Dendritic cell treated with granulocyte-macrophage colony-stimulating factor and Interleukin-4, amounts not matched to agents 40 ng/mL and 50 ng/mL, for 4 days (primary cell): ENCODE measurements around the gene NOP14.

Experiments
- H3K27ac Mint-ChIP-seq: one replicate; pipeline ENCODE4 v1.8.0; 2022; ENCODE audit warnings: mild to moderate bottlenecking, mixed read lengths
- H3K27me3 Mint-ChIP-seq: one replicate; pipeline ENCODE4 v1.8.0; 2022; ENCODE audit warnings: mild to moderate bottlenecking, mixed read lengths
- H3K36me3 Mint-ChIP-seq: one replicate; pipeline ENCODE4 v1.8.0; 2022; ENCODE audit warnings: low read depth, mixed read lengths
- H3K4me1 Mint-ChIP-seq: one replicate; pipeline ENCODE4 v1.8.0; 2022; ENCODE audit warnings: low read depth, mixed read lengths
- H3K4me3 Mint-ChIP-seq: one replicate; pipeline ENCODE4 v1.8.0; 2022; ENCODE audit warnings: mild to moderate bottlenecking, moderate library complexity, mixed read lengths
- H3K9me3 Mint-ChIP-seq: one replicate; pipeline ENCODE4 v1.8.0; 2022; ENCODE audit warnings: mixed read lengths
- intact Hi-C: fragments of 100-400 bp; cut with micrococcal nuclease; formaldehyde crosslinking; loops from one replicate; pipeline ENCODE4 v1.15.0; 2022

NOP14 gene

DNA sequence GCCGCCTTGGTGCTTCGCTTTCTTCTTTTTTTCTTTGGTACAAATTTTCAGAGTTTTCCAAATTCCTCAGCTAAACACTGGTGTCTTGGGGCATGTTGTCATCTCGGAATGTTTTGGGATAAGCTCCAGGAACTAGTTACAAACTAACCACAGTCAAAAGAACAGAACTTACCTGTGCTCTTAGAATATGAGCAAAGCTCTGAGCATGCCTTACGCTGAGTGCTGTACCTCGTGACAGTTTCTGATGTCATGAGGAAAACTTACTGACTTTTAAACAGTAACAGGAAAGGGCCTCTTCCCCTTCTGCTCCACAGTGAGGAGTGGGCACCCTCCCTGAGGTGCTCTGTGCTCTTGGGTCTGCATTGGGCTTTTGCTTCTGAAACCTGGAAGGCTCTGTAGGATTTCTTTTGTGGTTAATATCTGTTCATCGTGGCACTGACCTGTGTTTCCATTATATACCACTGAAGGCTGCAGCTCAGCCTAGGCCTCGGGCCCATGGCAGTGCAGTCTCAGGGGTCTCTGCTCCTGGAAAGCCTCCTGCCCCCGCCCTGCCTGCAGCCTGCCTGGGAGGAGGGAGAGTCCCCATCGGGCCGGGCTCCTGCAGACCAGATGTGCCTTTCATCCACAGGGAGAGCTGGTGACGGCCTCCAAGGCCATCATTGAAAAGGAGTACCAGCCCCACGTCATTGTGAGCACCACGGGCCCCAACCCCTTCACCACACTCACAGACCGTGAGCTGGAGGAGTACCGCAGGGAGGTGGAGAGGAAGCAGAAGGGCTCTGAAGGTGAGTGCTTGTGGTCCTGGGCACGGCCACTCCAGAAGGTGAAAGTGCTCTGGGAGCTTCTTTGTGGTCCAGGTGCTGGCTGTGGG lies 48.7 kb downstream of the NOP14 start:
- Mint-ChIP-seq H3K4me1 (peaks cover 9% of the 10 kb centered on the region), H3K4me3 (no peak overlapping the region), H3K36me3 (peaks cover 100% of the 10 kb centered on the region), H3K9me3 (no peaks in the 10 kb centered on the region), H3K27ac (no peak overlapping the region), H3K27me3 (no peaks in the 10 kb centered on the region)
- intact Hi-C loops, result no loop called here

DNA sequence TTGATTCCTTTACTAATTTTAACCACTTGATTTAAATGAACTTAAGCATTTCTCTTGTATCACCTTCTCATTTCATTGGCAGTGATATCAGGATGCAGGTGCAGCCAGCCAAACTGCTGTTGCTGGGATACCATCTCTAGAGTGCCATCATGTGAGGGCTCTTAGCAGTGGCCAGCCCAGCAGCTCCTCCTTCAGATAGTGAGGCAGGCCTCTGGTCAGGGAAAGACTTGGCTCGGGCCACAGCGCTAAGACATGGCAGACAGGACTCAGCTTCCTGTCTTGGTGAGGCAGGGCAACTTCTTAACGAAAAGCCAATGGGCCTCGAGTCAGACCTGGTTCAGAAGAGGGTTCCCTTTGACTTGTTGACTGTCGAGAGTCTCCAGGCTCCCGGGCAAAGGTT lies 50.0 kb downstream of the NOP14 start:
- Mint-ChIP-seq H3K36me3 (peaks cover 100% of the 10 kb centered on the region), H3K27ac (no peak overlapping the region)

DNA sequence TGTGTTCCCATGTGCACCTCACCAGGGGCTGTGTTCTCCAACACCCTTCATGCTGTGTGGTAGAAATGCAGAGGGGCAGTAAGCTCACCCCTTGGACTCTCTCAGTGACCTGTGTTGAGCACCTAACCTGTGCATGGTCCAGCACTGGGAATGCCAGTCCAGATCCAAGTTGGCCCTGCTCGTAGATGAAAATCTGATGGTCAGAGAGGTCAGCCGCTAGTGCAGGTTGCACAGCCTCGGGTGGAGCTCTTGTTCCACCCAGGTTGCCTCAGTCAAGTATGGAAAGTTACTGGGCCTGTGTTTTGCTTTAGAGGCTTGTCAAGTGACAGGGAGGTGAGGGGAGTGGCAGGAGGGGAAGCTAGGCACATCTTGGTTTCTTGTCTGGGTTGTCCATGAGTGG lies 51.3 kb downstream of the NOP14 start:
- peaks cover 100% of the 10 kb centered on the region for H3K36me3 Mint-ChIP-seq
- no peak overlapping the region for H3K27ac Mint-ChIP-seq
- H3K4me3 Mint-ChIP-seq, result no peak overlapping the region
- intact Hi-C loops, result no loop called here
- no peaks in the 10 kb centered on the region for H3K9me3 Mint-ChIP-seq
- no peaks in the 10 kb centered on the region for H3K27me3 Mint-ChIP-seq
- H3K4me1 Mint-ChIP-seq, result peaks cover 5% of the 10 kb centered on the region

More for the DNA sequence above, 50.0 kb downstream of the NOP14 start:
- H3K27me3 Mint-ChIP-seq, result no peaks in the 10 kb centered on the region
- peaks cover 7% of the 10 kb centered on the region for H3K4me1 Mint-ChIP-seq
- H3K9me3 Mint-ChIP-seq, result no peaks in the 10 kb centered on the region
- no peak overlapping the region for H3K4me3 Mint-ChIP-seq
- intact Hi-C loops, result no loop called here

DNA sequence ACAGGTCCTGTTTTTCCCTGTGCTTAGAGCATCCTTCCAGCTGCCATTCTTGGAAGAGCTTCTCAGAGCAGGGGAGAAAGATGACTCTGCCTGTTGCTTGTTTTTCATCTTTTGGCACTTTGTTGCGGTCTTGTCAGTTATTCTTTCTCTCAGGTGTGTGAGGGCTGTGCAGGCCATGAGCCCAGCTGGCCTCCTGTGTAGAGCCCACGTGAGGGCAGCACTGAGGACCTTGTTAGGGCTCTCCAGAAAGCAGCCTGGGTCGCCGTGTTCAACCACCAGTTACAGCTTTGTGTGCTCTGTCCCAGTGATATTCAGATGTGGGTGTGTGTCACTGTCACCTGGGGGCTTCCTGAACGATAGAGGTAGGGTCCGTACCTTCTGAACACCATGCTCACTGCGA lies 52.8 kb downstream of the NOP14 start:
- Mint-ChIP-seq H3K27ac (no peak overlapping the region), H3K4me3 (no peak overlapping the region), H3K27me3 (no peaks in the 10 kb centered on the region), H3K4me1 (peaks cover 5% of the 10 kb centered on the region), H3K9me3 (no peaks in the 10 kb centered on the region), H3K36me3 (peaks cover 100% of the 10 kb centered on the region)
- intact Hi-C loops, result no loop called here

DNA sequence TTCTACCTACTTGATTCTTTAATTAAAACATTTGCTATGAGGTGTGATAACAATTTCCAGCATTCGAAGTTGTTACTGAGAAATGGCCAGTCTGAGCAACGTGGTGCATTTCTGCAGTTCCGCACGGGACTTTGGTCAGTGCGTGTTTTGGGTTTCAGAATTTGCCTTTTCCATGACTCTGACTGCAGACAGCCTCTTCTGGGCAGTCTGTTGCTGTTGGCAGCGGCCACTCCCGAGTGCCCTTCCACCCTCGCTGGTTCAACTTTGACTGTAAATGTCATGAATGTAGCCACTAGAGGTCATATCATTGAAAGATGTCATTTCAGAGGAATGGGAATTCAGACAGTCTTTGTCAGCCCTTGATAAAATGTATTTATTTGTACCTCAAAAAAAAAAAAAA lies 53.6 kb downstream of the NOP14 start:
- H3K36me3 Mint-ChIP-seq, result peaks cover 100% of the 10 kb centered on the region
- no peaks in the 10 kb centered on the region for H3K9me3 Mint-ChIP-seq
- intact Hi-C loops, result no loop called here
- H3K4me1 Mint-ChIP-seq, result peaks cover 5% of the 10 kb centered on the region
- no peaks in the 10 kb centered on the region for H3K27me3 Mint-ChIP-seq
- H3K4me3 Mint-ChIP-seq, result no peak overlapping the region
- no peak overlapping the region for H3K27ac Mint-ChIP-seq

DNA sequence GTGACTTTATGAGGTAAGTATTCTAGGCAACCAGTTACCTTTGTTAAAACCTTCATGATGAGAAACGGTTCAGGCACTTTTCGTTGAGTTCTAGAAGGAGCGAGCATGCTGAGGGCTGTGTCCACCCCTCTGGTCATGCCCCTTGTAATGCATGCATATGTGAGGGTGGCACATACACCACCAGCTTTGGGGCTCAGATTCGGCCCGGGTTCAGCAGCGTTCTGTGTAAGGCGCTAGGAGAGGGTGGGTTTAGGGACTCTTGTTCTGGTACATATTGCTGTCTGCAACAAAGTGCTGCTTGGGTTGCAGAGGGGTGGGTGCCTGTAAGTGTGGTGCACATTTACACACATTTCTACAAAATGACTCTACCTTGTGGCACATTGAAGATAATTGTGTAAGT lies 54.5 kb downstream of the NOP14 start:
- Mint-ChIP-seq H3K27me3 (no peaks in the 10 kb centered on the region), H3K27ac (no peak overlapping the region), H3K4me1 (no peaks in the 10 kb centered on the region), H3K36me3 (peaks cover 100% of the 10 kb centered on the region), H3K4me3 (no peak overlapping the region), H3K9me3 (no peaks in the 10 kb centered on the region)
- intact Hi-C loops, result no loop called here

DNA sequence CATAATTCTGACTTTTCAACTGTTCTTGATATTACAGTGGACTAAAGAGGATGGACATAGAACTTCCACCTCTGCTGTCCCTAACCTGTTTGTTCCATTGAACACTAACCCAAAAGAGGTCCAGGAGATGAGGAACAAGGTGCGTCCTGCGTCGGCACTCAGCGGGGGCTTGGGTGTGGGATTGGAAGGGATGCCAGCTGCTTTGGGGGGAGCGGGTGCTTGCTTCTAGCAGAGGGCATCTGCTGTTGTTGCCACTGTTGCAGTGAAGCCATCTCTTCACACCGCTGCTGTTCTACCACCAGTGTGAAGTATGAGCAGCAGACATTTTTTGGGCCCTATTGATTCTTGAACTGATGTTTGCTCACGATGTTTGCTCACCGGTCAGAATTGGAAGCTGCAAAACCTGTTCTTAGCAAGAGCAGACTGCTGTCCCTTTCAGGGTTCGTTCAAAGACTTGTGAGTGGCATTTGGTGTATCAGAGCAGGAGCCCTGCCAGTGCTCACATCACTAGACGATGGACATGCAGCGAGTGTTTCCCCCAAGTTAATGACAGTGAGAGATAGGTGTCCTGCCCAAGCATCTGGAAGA lies 55.4 kb downstream of the NOP14 start:
- intact Hi-C loops, result no loop called here
- Mint-ChIP-seq H3K27me3 (no peaks in the 10 kb centered on the region), H3K36me3 (peaks cover 100% of the 10 kb centered on the region), H3K4me3 (no peak overlapping the region), H3K9me3 (no peaks in the 10 kb centered on the region), H3K4me1 (no peaks in the 10 kb centered on the region), H3K27ac (no peak overlapping the region)

DNA sequence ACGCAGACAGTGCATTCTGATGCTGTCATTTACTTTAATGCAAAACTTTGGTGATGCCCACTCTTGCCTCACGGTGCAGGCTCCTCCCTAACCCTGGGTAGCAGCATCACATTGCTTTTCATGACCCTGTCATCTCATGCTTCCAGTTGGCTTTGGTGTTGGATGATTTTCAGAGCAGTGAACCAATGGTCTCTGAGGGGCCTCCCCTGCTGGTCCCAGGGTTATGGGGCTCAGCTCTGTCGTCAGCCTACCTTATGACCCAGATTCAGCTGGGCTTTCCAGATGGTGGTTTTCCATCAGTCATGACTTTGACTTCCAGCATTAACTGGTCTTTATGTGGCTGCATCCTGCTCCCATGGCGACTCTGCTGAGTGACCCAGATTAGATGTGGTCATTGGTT lies 56.0 kb downstream of the NOP14 start:
- Mint-ChIP-seq H3K9me3 (no peaks in the 10 kb centered on the region), H3K27ac (no peak overlapping the region), H3K36me3 (peaks cover 100% of the 10 kb centered on the region), H3K4me1 (no peaks in the 10 kb centered on the region), H3K27me3 (no peaks in the 10 kb centered on the region), H3K4me3 (no peak overlapping the region)
- intact Hi-C loops, result no loop called here

DNA sequence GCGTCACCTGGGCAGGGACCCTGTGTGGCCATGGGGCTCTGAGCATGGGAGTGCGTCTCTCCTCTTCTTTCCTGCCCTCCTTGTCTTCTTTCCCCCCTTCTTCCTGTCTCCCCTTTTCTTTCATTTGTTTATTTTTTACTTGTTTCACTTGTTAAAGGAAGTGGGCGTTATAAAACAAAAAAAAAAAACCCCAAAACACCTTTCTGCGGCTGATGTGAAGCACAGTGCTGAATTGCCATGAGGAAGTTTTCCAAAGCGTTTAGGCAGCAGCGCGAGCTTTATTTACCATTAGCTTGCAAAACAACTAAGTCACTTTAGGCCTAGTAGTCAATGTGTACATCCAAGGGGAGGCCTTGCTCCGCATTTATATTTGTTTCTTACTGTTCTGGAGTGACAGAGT lies 57.0 kb downstream of the NOP14 start:
- intact Hi-C loops, result no loop called here
- Mint-ChIP-seq H3K36me3 (peaks cover 99% of the 10 kb centered on the region), H3K27ac (no peak overlapping the region), H3K4me1 (no peaks in the 10 kb centered on the region), H3K9me3 (no peaks in the 10 kb centered on the region), H3K4me3 (no peak overlapping the region), H3K27me3 (no peaks in the 10 kb centered on the region)

DNA sequence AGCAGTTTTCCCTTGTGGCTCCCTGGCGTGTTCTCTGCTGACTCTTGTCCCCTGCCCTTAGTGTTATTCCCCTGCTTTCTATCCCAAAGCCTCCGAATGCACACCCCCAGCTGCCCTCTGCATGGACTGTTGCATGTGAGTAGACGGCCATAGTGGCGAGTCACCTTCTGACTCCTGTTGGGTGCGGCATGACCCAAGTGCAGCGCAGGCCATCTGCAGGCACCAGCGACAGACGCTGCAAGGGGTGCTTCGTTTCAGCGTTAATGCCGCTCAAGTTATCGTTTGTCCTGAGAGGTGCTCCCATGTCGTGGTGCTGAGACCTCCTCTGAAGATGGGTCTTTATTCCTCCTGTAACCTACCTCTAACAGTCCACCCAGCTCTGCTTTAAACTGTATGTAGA lies 57.7 kb downstream of the NOP14 start:
- no peaks in the 10 kb centered on the region for H3K4me1 Mint-ChIP-seq
- H3K4me3 Mint-ChIP-seq, result no peak overlapping the region
- intact Hi-C loops, result no loop called here
- H3K27ac Mint-ChIP-seq, result no peak overlapping the region
- H3K36me3 Mint-ChIP-seq, result peaks cover 99% of the 10 kb centered on the region
- no peaks in the 10 kb centered on the region for H3K27me3 Mint-ChIP-seq
- no peaks in the 10 kb centered on the region for H3K9me3 Mint-ChIP-seq

DNA sequence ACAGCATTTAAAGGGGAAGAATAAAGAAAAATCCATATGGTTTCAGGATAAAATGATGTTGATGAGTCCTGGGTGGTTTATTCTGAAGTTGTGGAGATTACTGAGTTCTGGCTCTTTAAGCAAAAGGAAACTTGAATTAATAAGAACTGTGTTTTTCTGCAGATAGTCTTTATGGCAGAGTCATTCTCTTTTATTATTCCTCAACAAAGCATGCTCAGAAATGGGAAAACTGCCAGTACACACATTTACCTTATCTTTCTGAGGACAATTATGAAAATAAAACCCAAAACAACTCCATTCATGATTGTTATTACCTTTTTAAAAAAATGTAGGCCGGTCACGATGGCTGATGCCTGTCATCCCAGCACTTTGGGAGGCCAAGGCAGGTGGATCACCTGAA lies 61.1 kb downstream of the NOP14 start:
- H3K36me3 Mint-ChIP-seq, result peaks cover 97% of the 10 kb centered on the region

DNA sequence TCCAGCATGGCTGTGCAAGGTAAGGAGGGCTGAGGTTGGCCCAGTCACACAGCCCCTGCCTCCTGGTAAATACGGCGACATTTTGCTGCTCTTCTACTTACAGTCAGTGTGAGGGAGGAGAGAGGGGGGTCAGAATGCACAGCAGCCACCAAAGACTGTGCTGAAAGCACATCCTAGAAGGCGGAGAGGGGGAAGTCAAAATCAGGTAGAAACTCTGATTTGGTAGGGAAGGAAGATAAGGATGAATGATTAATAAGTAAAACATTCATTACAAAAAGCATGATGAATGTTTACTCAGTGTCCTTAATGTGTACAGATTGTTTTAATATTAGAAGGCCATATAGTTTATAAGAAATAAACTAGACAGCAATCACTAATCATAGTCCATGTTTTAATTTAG lies 62.0 kb downstream of the NOP14 start:
- Mint-ChIP-seq H3K4me3 (no peak overlapping the region), H3K9me3 (no peaks in the 10 kb centered on the region)

More for the DNA sequence above, 61.1 kb downstream of the NOP14 start:
- Mint-ChIP-seq H3K27me3 (no peaks in the 10 kb centered on the region), H3K27ac (no peak overlapping the region), H3K4me3 (no peak overlapping the region), H3K9me3 (no peaks in the 10 kb centered on the region), H3K4me1 (no peaks in the 10 kb centered on the region)
- intact Hi-C loops, result no loop called here

DNA sequence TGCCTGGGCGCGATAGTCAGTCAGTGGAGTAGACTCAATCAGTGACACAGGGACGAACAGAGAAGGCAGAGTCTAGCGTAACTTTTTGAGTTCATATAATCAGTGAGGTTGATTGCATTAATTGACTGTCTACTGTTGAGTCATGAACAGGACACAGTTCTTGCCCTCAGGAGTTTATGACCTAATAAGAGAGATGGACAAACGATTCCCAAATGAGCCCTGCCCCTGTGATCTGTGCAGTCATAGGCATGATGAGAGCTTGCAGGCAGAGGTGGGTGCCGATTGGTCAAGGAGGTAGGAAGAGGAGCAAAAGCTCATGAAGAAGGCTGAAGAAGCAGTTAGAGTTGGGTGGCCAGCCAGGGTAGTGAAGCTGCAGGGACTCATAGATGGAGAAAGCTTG lies 62.5 kb downstream of the NOP14 start:
- Mint-ChIP-seq H3K36me3 (peaks cover 97% of the 10 kb centered on the region), H3K4me3 (no peak overlapping the region), H3K4me1 (no peaks in the 10 kb centered on the region), H3K27me3 (no peaks in the 10 kb centered on the region), H3K27ac (no peak overlapping the region), H3K9me3 (no peaks in the 10 kb centered on the region)
- intact Hi-C loops, result no loop called here

More for the DNA sequence above, 62.0 kb downstream of the NOP14 start:
- Mint-ChIP-seq H3K27me3 (no peaks in the 10 kb centered on the region), H3K4me1 (no peaks in the 10 kb centered on the region), H3K27ac (no peak overlapping the region), H3K36me3 (peaks cover 97% of the 10 kb centered on the region)
- intact Hi-C loops, result no loop called here

DNA sequence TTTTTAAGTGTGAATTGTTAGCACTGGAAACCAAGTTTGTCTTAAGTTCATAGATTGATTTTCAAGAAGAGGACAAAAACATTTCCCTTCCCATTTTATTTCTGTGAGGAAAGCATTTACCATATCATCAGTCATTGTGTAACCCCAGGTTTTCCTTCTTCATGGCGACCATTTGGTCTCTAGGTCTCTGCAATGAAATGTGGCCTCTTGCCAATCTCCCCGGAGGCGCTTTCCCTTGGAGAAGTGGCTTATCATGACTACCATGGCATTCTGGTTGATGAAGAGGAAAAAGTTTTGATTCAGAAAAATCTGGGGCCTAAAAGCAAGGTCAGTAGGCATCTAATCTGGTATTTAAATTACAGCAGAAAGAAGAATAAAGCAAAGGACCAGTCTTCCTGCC lies 65.2 kb downstream of the NOP14 start:
- intact Hi-C loops, result no loop called here
- Mint-ChIP-seq H3K9me3 (no peaks in the 10 kb centered on the region), H3K4me3 (no peak overlapping the region), H3K27me3 (no peaks in the 10 kb centered on the region), H3K27ac (no peak overlapping the region), H3K36me3 (peaks cover 95% of the 10 kb centered on the region), H3K4me1 (no peaks in the 10 kb centered on the region)

DNA sequence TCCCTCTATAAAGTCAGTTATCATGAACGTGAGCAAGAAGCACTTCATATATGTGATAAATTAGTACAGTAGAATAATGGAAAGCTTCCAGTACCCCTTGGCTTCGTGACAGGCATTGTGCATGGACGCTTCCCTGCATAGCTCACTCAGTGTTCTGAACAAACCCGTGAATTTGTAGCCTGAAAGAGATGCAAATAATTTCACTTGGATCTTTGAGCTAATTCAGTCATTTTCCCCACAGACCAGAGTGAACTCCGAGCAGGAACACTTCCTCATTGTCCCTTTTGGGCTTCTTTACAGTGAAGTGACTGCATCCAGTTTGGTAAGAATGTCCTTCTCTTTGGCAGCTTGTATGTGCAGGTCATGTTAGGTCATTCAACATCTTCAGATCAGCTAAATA lies 69.4 kb downstream of the NOP14 start:
- intact Hi-C loops, result no loop called here
- Mint-ChIP-seq H3K27me3 (no peaks in the 10 kb centered on the region), H3K9me3 (no peaks in the 10 kb centered on the region), H3K27ac (no peak overlapping the region), H3K4me3 (no peak overlapping the region), H3K36me3 (peaks cover 80% of the 10 kb centered on the region), H3K4me1 (peaks cover 9% of the 10 kb centered on the region)
